Measurements from ENCODE around the gene ACTMAP.
A peak's percentile ranks its signal among the peaks of the same experiment; 100 is the strongest.
"Not testable (repeated sequence)": the region's sequence is repeated elsewhere in the genome, so short reads cannot be mapped to it uniquely, and the experiment has no call there.

The ACTMAP gene

GRCh38 chr19:40774916-40775631, 24.8 kb upstream of the ACTMAP start, which contains the start of gene MIA:
Gene MIA, plus strand, starts transcription at chr19:40775521. Its CDS starts 22 bp downstream, at chr19:40775543.
- Histone ChIP-seq H3K27me3 (ENCODE audit: insufficient read depth, low read length, poor library complexity, severe bottlenecking) (no peaks in the 10 kb centered on the region), H4K20me1 (ENCODE audit: insufficient read depth, low read length, poor library complexity, severe bottlenecking) (no peaks in the 10 kb centered on the region), H3K9ac (ENCODE audit: low read depth, low read length, poor library complexity, severe bottlenecking) (peak within 1 kb of the TSS; percentile 51), H3K79me2 (ENCODE audit: insufficient read depth, low read length) (no peaks in the 10 kb centered on the region; the same call in 1 of the 2 replicates), H3F3A (ENCODE audit: low read depth) (peaks cover 13% of the 10 kb centered on the region), H3K9me3 (ENCODE audit: insufficient read depth, low read depth, low read length) (no peaks in the 10 kb centered on the region), H3K4me2 (ENCODE audit: low read depth, low read length, poor library complexity, severe bottlenecking) (no peak within 1 kb of the TSS), H3K4me3 (ENCODE audit: low read length, poor library complexity, severe bottlenecking) (peak within 1 kb of the TSS; percentile 81), H3K4me1 (ENCODE audit: insufficient read depth, low read length, poor library complexity, severe bottlenecking) (peaks cover 28% of the 10 kb centered on the region), H3K36me3 (ENCODE audit: insufficient read depth, low read length) (no peaks in the 10 kb centered on the region), H3K9me2 (replicated peaks; ENCODE audit: low read depth, low read length) (no peaks in the 10 kb centered on the region), H2AFZ (ENCODE audit: low read length) (no peak within 1 kb of the TSS)
- no peak for TF ChIP-seq EZH2phosphoT487 (IDR thresholded peaks at IDR 0.05; ENCODE audit: borderline replicate concordance)
- TF ChIP-seq CTCF (conservative IDR thresholded peaks at IDR 0.05; ENCODE audit: low read length) = no peak

DNA sequence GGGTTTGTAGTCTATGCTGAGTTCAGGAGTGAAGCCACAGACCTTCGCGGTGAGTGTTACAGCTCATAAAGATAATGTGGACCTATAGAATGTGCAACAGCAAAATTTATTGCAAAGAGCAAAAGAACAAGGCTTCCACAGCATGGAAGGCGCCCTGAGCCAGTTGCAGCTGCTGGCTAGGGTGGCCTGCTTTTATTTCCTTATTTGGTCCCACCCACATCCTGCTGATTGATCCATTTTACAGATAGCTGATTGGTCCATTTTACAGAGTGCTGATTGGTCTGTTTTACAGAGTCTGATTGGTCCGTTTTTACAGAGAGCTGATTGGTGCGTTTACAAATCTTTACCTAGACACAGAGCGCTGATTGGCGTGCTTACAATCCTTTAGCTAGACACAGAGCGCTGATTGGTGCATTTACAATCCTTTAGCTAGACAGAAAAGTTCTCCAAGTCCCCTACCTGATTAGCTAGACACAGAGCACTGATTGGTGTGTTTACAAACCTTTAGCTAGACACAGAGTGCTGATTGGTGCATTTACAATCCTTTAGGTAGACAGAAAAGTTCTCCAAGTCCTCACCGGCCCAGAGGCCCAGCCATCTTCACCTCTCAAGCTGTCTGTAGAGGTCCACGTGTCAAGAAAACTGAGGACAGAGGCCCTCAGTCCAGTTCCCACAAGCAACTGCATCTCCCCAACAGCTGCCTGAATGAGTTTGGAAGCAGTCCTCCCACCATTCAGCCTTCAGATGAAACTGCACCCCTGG, 21.0 kb upstream of the ACTMAP start:
- H3K4me3 ChIP-seq (ENCODE audit: low read length, poor library complexity, severe bottlenecking); H3K9me2 ChIP-seq (replicated peaks; ENCODE audit: low read depth, low read length); H3F3A ChIP-seq (ENCODE audit: low read depth); H2AFZ ChIP-seq (ENCODE audit: low read length); H4K20me1 ChIP-seq (ENCODE audit: insufficient read depth, low read length, poor library complexity, severe bottlenecking); H3K79me2 ChIP-seq (ENCODE audit: insufficient read depth, low read length); H3K9me3 ChIP-seq (ENCODE audit: insufficient read depth, low read depth, low read length); H3K27me3 ChIP-seq (ENCODE audit: insufficient read depth, low read length, poor library complexity, severe bottlenecking); H3K4me2 ChIP-seq (ENCODE audit: low read depth, low read length, poor library complexity, severe bottlenecking); H3K36me3 ChIP-seq (ENCODE audit: insufficient read depth, low read length): not testable (repeated sequence)
- Histone ChIP-seq H3K4me1 (ENCODE audit: insufficient read depth, low read length, poor library complexity, severe bottlenecking) (peaks cover 11% of the 10 kb centered on the region), H3K9ac (ENCODE audit: low read depth, low read length, poor library complexity, severe bottlenecking) (peak overlapping the region; percentile 42)

- Histone ChIP-seq H3K9me3 (ENCODE audit: insufficient read depth, low read depth, low read length) (no peaks in the 10 kb centered on the region), H3K79me2 (ENCODE audit: insufficient read depth, low read length) (no peaks in the 10 kb centered on the region), H3K9me2 (replicated peaks; ENCODE audit: low read depth, low read length) (no peaks in the 10 kb centered on the region), H2AFZ (ENCODE audit: low read length) (no peak overlapping the region), H3F3A (ENCODE audit: low read depth) (0 out of 2 replicates have a peak, but pooled peaks cover 4% of the 10 kb centered on the region), H3K4me2 (ENCODE audit: low read depth, low read length, poor library complexity, severe bottlenecking) (no peak overlapping the region), H4K20me1 (ENCODE audit: insufficient read depth, low read length, poor library complexity, severe bottlenecking) (no peaks in the 10 kb centered on the region), H3K36me3 (ENCODE audit: insufficient read depth, low read length) (peaks cover 27% of the 10 kb centered on the region; the same call in 1 of the 2 replicates), H3K4me1 (ENCODE audit: insufficient read depth, low read length, poor library complexity, severe bottlenecking) (peaks cover 4% of the 10 kb centered on the region), H3K9ac (ENCODE audit: low read depth, low read length, poor library complexity, severe bottlenecking) (no peak overlapping the region), H3K27me3 (ENCODE audit: insufficient read depth, low read length, poor library complexity, severe bottlenecking) (no peaks in the 10 kb centered on the region), H3K4me3 (ENCODE audit: low read length, poor library complexity, severe bottlenecking) (no peak overlapping the region)
- TF ChIP-seq EZH2phosphoT487 (IDR thresholded peaks at IDR 0.05; ENCODE audit: borderline replicate concordance) = no peak
- no peak for TF ChIP-seq CTCF (conservative IDR thresholded peaks at IDR 0.05; ENCODE audit: low read length)
These were observed 18.6 kb upstream of the ACTMAP start for GRCh38 chr19:40768869-40769268.

GRCh38 chr19:40766385-40766784, 16.1 kb upstream of the ACTMAP start:
- H3K4me2 ChIP-seq (ENCODE audit: low read depth, low read length, poor library complexity, severe bottlenecking); H3K4me3 ChIP-seq (ENCODE audit: low read length, poor library complexity, severe bottlenecking); H3F3A ChIP-seq (ENCODE audit: low read depth); H3K9me2 ChIP-seq (replicated peaks; ENCODE audit: low read depth, low read length); H3K9me3 ChIP-seq (ENCODE audit: insufficient read depth, low read depth, low read length); H3K4me1 ChIP-seq (ENCODE audit: insufficient read depth, low read length, poor library complexity, severe bottlenecking); H3K9ac ChIP-seq (ENCODE audit: low read depth, low read length, poor library complexity, severe bottlenecking); H3K27me3 ChIP-seq (ENCODE audit: insufficient read depth, low read length, poor library complexity, severe bottlenecking); H2AFZ ChIP-seq (ENCODE audit: low read length); H4K20me1 ChIP-seq (ENCODE audit: insufficient read depth, low read length, poor library complexity, severe bottlenecking): not testable (repeated sequence)
- peaks cover 18% of the 10 kb centered on the region for H3K79me2 ChIP-seq (ENCODE audit: insufficient read depth, low read length)
- peaks cover 52% of the 10 kb centered on the region; the same call in 1 of the 2 replicates for H3K36me3 ChIP-seq (ENCODE audit: insufficient read depth, low read length)

Measured in Loucy (cell line).